HG02623 (cell line): ENCODE data around the gene ZNF160.
"Not testable (repeated sequence)": the region's sequence is repeated elsewhere in the genome, so short reads cannot be mapped to it uniquely, and the experiment has no call there.

Experiments used
- ATAC-seq: cut with Tn5 transposase; IDR thresholded peaks from one replicate; pipeline ENCODE4 v1.9.1; 2021; ENCODE audit warnings: moderate library complexity; ENCODE audit not compliant: unreplicated experiment

The ZNF160 gene

DNA sequence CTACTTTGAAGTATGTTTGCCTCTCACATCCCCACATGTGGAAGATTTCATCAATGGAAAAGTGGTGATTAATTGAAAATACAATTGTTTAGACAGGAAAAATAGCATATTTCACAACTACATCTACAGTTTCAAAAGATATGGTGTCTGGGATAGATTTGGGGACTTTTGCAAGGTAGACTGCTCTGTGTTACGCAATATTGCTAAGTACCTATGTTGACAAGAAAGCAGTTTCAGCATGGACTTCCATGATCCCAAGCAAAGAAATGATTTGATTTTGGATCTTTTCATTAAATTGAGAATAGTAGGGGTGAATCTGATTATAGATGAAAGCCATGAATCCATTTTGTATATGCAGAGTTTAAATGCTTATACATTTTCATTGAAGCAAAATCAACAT, 10.5 kb downstream of the ZNF160 start:
- no peak for ATAC-seq

DNA sequence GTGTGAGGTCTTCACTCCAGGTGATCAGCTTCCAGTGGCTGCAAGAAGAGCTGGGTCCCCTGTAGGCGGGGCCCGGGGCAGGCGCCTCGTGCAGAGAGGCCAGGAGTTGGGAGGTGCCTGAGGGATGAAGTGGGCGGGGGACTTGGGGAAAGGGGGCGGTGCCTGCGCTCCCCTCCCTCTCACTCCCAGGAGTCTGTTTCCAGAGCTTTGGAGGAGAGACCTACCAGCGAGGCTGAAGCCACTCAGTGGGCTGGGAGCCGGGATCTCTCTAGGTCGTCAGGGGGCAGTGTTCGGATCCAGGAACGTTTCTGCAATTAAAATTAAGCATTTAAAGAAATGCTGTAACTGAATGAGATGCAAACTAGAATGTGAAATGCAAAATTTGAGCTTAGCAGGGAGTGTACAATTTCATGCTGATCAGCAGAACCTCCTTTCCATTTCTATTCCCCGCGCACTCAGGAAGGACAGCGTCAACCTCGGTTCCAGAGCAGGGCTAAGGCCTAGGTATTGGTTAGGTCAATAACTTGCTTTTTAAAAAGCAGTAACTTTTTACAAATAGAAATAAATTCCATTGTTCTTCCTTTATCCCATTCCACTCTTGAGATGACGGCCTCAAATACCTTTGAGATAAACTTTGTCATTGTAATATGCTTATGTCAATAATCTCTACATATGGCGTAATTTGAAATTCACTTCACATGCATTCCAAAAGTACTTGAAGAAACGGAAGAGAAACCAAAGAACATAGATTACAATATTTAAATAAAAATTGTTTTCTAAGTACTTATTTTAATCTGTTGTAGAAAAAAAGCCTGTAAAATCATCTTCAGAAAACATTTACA, 11.6 kb downstream of the ZNF160 start:
- no peak for ATAC-seq

DNA sequence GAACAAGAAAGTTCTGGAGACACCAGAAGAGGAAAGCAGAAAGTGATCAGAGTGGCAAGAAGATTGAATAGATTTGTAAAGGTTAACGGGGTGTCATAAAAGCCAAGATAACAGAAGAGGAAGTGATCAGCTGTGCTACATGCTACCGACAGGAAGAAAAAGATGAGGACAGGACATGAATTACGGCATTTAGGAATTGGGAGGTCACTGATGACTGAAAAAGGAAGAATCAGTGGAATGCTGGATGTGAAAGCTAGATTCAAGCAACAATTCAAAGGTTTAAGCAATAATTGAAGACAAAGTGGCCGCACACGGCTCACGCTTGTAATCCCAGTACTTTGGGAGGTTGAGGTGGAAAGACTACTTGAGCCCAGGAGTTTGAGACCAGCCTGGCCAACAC, 15.1 kb downstream of the ZNF160 start:
- no peak for ATAC-seq

DNA sequence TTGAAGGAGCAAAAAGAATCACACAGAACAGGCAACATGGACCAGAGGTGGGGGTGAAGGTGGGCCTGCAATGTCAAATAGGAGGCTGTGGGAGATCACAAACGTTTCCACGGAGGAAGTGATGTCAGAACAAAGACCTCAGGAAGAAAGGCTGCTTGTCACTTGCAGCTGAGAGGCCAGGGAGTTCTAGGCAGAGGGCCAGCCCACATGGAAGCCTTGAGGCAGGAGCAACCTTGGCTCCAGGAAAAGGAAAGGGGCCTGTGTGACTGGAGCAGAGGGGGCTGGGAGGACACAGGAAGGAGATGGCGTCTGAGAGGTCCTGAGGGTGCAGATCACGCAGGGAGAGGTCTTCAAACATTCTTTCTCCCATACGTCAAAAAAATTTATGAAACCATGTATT, 16.3 kb downstream of the ZNF160 start:
- no peak for ATAC-seq

- no peak for ATAC-seq
Observed at GRCh38 chr19:53085496-53085895, 17.7 kb downstream of the ZNF160 start.

DNA sequence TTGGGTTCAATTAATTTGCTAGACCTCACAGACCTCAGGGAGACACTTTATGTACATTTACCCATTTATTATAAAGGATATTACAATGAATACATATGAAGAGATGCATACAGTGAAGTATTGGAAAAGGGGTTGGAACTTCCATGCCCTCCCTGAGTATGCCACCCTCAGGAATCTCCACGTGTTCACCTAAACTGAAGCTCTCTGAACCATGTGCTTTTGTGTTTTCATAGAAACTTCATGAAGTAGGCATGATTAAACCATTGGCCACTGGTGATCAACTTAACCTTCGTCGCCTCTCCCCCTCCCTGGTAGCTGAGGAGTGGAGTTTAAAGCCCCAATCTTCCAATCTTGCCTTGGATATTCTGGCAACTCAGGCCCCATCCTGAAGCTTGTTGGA, 20.3 kb downstream of the ZNF160 start:
- no peak for ATAC-seq

GRCh38 chr19:53079313-53079924, 23.8 kb downstream of the ZNF160 start:
- ATAC-seq, result no peak

GRCh38 chr19:53078668-53079067, 24.6 kb downstream of the ZNF160 start:
- no peak for ATAC-seq

DNA sequence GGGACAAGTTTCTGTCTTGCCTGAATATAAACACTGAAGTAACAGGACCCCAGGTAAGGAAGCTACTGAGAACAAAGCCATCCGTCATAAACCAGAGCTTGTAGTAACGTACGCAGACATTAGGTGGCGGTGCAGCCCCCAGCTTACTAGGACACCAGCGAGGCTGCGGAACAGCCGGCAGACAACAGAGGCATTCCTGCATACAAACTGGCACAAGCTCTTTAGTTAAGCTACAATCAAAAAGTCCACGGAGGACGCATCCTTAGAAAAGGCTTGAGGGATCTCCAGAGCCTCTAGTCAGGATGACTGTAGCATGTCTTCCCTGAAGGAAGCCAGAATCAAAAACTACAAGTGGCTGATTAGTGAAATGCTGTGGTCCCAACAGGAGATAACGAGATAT, 26.2 kb downstream of the ZNF160 start:
- no peak for ATAC-seq

GRCh38 chr19:53068834-53069233, 34.4 kb downstream of the ZNF160 start:
- ATAC-seq, result no peak

- ATAC-seq, result no peak
Observed at GRCh38 chr19:53068199-53068598, 35.0 kb downstream of the ZNF160 start.

DNA sequence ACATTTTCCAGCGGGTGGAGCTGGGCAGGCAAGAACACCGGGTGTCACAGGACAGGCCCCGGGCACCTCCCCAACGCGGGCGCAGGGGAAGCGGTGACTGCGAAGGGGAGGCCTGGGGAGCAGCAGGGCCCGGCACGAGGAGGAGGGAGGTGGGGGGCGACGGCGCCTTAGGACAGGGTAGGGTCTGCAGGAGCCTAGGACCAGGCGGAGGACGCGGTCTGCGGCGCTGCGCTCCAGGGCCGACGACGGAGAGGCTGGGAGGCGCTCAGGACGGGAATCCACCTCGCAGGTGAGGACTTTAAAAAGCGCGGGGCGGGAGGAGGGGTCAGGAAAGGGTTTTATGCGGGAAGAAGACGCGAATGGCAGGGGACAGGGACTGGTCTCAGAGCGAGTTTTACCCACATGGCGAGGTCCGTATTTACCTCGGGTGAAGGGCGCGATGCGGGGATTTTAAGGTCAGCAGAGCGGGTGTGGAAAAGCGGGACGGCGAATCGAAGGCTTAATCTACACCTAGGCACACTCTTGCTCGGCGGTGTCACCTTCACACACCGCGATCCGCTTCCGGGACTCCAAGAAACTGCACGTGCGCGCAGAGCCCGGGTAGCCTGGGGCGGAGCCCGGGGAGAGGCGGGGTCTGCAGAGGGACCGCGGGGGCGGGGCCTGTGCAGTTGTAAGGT, 45.2 kb downstream of the ZNF160 start:
- no peak for ATAC-seq

DNA sequence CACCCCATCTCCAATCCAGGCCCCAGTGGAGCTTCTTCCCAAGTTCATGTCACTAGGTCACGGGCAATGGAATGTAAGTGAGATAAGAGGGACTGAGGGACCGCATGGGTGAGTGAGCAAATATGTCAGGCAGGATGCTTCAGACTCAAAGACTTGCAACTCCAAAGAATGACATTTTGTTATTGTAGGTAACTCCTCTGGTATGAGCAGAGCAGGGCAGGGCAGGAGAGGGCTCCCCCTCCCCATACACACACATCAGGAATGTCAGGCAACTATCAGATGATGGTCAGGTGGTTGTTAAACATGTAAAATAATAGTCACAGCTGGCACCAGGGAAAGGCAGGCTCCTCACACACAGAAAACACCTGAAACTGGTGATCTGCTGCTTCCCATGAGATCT, 48.1 kb downstream of the ZNF160 start:
- ATAC-seq, result no peak

- no peak for ATAC-seq
Observed at GRCh38 chr19:53047379-53047778, 55.8 kb downstream of the ZNF160 start.

DNA sequence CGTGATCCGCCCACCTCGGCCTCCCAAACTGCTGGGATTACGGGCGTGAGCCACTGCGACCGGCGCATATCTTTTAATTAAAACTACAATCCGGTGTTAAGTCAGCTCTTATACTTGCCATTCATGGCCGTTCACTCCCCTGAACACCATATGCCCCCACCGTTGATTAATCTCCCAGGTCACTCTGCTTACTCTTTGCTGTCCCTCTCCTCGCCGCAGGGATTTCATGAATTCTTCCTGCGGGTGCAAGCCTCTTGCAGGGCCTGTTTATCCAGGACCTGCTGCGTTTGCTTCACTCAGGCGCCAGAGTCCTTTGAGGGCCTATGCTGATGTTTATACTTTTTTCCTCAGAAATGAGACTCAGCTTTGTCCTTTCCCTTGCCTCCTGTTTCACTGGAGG, 57.7 kb downstream of the ZNF160 start:
- no peak for ATAC-seq

DNA sequence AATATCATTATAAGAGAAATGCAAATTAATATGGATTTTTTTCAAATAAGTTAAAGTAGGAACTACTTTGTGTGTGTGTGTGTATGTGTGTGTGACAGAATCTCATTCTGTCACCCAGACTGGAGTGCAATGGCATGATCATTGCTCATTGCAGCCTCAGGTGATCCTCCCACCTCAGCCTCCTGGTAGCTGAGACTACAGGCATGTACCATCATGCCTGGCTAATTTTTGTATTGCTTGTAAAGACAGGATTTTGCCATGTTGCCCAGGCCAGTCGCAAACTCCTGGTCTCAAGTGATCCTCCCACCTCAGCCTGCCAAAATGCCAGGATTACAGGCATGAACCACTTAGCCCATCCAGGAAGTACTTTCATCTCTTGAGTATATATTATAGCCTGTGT, 61.9 kb downstream of the ZNF160 start:
- ATAC-seq, result no peak

DNA sequence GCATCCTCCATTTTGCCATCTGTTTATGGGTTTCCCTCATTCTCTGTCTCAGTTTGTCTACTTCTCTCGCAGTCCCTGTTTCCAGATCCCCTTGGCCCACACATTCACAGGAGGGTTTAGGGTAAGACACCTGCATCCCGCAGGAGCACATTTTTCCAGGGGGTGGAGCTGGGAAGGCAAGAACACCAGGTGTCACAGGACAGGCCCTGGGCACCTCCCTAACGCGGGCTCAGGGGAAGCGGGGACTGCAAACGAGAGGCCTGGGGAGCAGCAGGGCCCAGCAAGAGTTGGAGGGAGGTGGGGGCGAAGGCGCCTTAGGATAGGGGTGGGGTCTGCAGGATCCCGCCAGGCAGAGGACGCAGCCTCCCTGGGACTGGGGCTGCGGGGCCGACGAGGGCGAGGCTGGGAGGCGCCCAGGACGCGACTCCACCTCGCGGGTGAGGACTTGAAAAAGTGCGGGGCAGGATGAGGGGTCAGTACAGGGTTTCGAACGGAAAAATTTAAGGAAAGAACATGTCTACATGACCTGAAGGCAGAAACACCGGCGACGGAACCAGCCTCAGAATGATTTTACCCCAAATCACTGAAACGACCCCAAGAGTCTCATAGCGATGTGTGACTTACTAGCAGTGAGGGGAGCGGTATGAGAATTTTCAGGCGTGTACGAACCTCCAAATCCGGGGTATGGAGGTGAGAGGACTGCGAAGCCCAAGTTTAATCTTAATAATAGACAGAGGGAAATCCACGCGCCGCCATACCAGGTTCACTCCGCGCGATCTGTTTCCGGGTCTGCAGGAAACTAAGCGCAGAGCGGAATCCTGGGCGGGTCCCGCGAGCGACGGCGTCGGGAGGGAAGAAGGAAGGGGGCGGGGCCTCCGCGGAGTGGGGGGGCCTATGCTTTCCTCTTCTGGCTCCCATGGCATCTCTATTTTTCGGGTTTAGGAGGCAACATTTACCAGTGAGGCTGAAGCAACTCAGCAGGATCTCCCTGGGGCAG, 65.8 kb downstream of the ZNF160 start:
- no peak for ATAC-seq

GRCh38 chr19:53034948-53035675, 68.1 kb downstream of the ZNF160 start:
- no peak for ATAC-seq

GRCh38 chr19:53034054-53034453, 69.2 kb downstream of the ZNF160 start:
- ATAC-seq, result no peak

DNA sequence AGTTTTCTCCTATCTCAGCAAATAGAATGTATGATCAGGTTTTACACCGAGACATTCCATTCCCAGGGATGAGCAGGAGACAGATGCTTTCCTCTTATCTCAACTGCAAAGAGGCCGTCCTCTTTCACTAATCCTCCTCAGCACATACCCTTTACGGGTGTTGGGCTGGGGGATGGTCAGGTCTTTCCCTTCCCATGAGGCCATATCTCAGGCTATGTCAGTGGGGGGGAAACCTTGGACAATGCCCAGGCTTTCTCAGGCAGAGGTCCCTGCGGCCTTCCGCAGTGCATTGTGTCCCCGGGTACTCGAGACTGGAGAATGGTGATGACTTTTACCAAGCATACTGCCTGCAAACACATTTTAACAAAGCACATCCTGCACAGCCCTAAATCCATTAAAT, 74.9 kb downstream of the ZNF160 start:
- not testable (repeated sequence) for ATAC-seq
